HepG2 (cell line): ENCODE measurements around the gene NEURL2. TPM values are rescaled to one million over a fixed set of nuclear protein-coding genes. Genes with fewer than 3 reads are reported as not detected.

Experiments
- AGO1 ChIP-seq: fragments of 200-400 bp; formaldehyde crosslinking; IDR thresholded peaks from 2 replicates; pipeline ENCODE4 v1.6.1; 2017; ENCODE audit warnings: mild to moderate bottlenecking, low read depth, low read length, moderate library complexity; ENCODE audit not compliant: poor library complexity, severe bottlenecking
- ATF7 ChIP-seq, 2 experiments: fragments of 450-650 bp in 1 of 2; sonication (generic) in 1 of 2; formaldehyde crosslinking in 1 of 2; IDR thresholded peaks; 2 replicates each; pipeline versions ENCODE4 v1.4.0 to v1.6.1; 2016 to 2020; ENCODE audit warnings: antibody characterized with exemption in 1 of 2, mild to moderate bottlenecking in 1 of 2, missing genetic modification reagents in 1 of 2
- BRCA1 ChIP-seq: sonication (generic); formaldehyde crosslinking; IDR thresholded peaks from 2 replicates; pipeline ENCODE4 v1.4.0; 2020; ENCODE audit warnings: missing genetic modification reagents
- EED ChIP-seq: sonication (generic); formaldehyde crosslinking; IDR thresholded peaks from 2 replicates; pipeline ENCODE4 v1.5.0; 2020; ENCODE audit warnings: mild to moderate bottlenecking, missing genetic modification reagents
- NPAS2 ChIP-seq: sonication (generic); formaldehyde crosslinking; IDR thresholded peaks from 2 replicates; pipeline ENCODE4 v1.8.0; 2022; ENCODE audit warnings: mild to moderate bottlenecking, missing genetic modification reagents, borderline replicate concordance
- SKI ChIP-seq: fragments of 450-650 bp; IDR thresholded peaks from one replicate; pipeline ENCODE4 v1.6.1; 2018; ENCODE audit warnings: mild to moderate bottlenecking; ENCODE audit not compliant: partially characterized antibody
- SKIL ChIP-seq: sonication (generic); formaldehyde crosslinking; IDR thresholded peaks from 2 replicates; pipeline ENCODE4 v1.8.0; 2022; ENCODE audit warnings: missing genetic modification reagents, mild to moderate bottlenecking, moderate library complexity, borderline replicate concordance
- TOE1 ChIP-seq: sonication (generic); formaldehyde crosslinking; IDR thresholded peaks from 2 replicates; pipeline ENCODE4 v1.4.0; 2020; ENCODE audit warnings: mild to moderate bottlenecking, missing genetic modification reagents
- ZNF224 ChIP-seq: sonication (generic); formaldehyde crosslinking; IDR thresholded peaks from 2 replicates; pipeline ENCODE4 v1.5.0; 2020; ENCODE audit warnings: mild to moderate bottlenecking, missing genetic modification reagents
- ZNF282 ChIP-seq: fragments of 450-650 bp; IDR thresholded peaks from 2 replicates; pipeline ENCODE4 v1.6.1; 2018; ENCODE audit not compliant: partially characterized antibody
- ZNF605 ChIP-seq: sonication (generic); formaldehyde crosslinking; IDR thresholded peaks from 2 replicates; pipeline ENCODE4 v1.8.0; 2022; ENCODE audit warnings: mild to moderate bottlenecking, missing genetic modification reagents
- ZNF777 ChIP-seq: sonication (generic); formaldehyde crosslinking; IDR thresholded peaks from 2 replicates; pipeline ENCODE4 v1.4.0; 2020; ENCODE audit warnings: missing genetic modification reagents
- polyA plus RNA-seq, 8 experiments: library from polyadenylated mRNA; depleted of rRNA in 3 of 8; stranded (reverse) in 7 of 8; unstranded in 1 of 8; fragments of >200 nt; fragmentation: Illumina TruSeq in 4 of 8; extraction: Trizol in 4 of 8; gene quantifications; 2 replicates each; pipeline versions ENCODE4 v1.2.1 to v1.2.3, GENCODE V29; 2011 to 2016; ENCODE audit warnings: low read depth in 4 of 8, missing spikeins in 1 of 8, mixed read lengths in 1 of 8; ENCODE audit not compliant: insufficient read depth in 1 of 8
- total RNA-seq, 5 experiments: library from RNA; depleted of rRNA; stranded (reverse); fragments of >200 nt; fragmentation: Illumina TruSeq; extraction: Trizol; gene quantifications; 2 replicates each; pipeline ENCODE4 v1.2.3, GENCODE V29; 2016; ENCODE audit warnings: low read depth in 1 of 5
- TF ChIP-seq, protein P1 (sequence below): IDR thresholded peaks from 2 replicates; pipeline ENCODE4 v1.6.1; 2016; ENCODE audit warnings: control low read depth
- TF ChIP-seq, protein P2 (sequence below): IDR thresholded peaks from 2 replicates; pipeline ENCODE4 v1.6.1; 2016; ENCODE audit warnings: low read depth, missing genetic modification reagents, missing compliant biosample characterization
- TF ChIP-seq, protein P3 (sequence below): sonication (generic); formaldehyde crosslinking; IDR thresholded peaks from 2 replicates; pipeline ENCODE4 v1.9.0; 2022; ENCODE audit warnings: missing genetic modification reagents, mild to moderate bottlenecking, borderline replicate concordance

Gene NEURL2
- total and polyA plus RNA-seq, 2 of the 13 experiments (the other 11 are each of a cell fraction or from before 2014, with no cell fraction given), result 7.2 to 9.7 TPM

GRCh38 chr20:45934046-45934585 is 43.1 kb upstream of the NEURL2 start (continued):
- TF ChIP-seq AGO1 (no peak), ZNF605 (no peak; the same call in 1 of the 2 replicates), EED (peak; percentile 12; the same call in 1 of the 2 replicates), NPAS2 (CRISPR knock-in tag) (0 out of 2 replicates have a peak, but pooled peaks have one; percentile 23), SKI (no peak), SKIL (no peak), BRCA1 (0 out of 2 replicates have a peak, but pooled peaks have one; percentile 26), ATF7 (IDR thresholded peaks at IDR 0.05) (no peak), ATF7 (CRISPR knock-in tag; IDR thresholded peaks at IDR 0.05) (peak; percentile 72; the same call in 1 of the 2 replicates), ZNF282 (no peak), ZNF777 (CRISPR knock-in tag) (0 out of 2 replicates have a peak, but pooled peaks have one; percentile 33), ZNF224 (CRISPR knock-in tag) (no peak), TOE1 (no peak)
- TF ChIP-seq, protein P1, sequence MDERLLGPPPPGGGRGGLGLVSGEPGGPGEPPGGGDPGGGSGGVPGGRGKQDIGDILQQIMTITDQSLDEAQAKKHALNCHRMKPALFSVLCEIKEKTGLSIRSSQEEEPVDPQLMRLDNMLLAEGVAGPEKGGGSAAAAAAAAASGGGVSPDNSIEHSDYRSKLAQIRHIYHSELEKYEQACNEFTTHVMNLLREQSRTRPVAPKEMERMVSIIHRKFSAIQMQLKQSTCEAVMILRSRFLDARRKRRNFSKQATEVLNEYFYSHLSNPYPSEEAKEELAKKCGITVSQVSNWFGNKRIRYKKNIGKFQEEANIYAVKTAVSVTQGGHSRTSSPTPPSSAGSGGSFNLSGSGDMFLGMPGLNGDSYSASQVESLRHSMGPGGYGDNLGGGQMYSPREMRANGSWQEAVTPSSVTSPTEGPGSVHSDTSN (CRISPR knock-in tag), result no peak
- TF ChIP-seq, protein P2, sequence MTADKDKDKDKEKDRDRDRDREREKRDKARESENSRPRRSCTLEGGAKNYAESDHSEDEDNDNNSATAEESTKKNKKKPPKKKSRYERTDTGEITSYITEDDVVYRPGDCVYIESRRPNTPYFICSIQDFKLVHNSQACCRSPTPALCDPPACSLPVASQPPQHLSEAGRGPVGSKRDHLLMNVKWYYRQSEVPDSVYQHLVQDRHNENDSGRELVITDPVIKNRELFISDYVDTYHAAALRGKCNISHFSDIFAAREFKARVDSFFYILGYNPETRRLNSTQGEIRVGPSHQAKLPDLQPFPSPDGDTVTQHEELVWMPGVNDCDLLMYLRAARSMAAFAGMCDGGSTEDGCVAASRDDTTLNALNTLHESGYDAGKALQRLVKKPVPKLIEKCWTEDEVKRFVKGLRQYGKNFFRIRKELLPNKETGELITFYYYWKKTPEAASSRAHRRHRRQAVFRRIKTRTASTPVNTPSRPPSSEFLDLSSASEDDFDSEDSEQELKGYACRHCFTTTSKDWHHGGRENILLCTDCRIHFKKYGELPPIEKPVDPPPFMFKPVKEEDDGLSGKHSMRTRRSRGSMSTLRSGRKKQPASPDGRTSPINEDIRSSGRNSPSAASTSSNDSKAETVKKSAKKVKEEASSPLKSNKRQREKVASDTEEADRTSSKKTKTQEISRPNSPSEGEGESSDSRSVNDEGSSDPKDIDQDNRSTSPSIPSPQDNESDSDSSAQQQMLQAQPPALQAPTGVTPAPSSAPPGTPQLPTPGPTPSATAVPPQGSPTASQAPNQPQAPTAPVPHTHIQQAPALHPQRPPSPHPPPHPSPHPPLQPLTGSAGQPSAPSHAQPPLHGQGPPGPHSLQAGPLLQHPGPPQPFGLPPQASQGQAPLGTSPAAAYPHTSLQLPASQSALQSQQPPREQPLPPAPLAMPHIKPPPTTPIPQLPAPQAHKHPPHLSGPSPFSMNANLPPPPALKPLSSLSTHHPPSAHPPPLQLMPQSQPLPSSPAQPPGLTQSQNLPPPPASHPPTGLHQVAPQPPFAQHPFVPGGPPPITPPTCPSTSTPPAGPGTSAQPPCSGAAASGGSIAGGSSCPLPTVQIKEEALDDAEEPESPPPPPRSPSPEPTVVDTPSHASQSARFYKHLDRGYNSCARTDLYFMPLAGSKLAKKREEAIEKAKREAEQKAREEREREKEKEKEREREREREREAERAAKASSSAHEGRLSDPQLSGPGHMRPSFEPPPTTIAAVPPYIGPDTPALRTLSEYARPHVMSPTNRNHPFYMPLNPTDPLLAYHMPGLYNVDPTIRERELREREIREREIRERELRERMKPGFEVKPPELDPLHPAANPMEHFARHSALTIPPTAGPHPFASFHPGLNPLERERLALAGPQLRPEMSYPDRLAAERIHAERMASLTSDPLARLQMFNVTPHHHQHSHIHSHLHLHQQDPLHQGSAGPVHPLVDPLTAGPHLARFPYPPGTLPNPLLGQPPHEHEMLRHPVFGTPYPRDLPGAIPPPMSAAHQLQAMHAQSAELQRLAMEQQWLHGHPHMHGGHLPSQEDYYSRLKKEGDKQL (CRISPR knock-in tag), result no peak
- TF ChIP-seq, protein P3, sequence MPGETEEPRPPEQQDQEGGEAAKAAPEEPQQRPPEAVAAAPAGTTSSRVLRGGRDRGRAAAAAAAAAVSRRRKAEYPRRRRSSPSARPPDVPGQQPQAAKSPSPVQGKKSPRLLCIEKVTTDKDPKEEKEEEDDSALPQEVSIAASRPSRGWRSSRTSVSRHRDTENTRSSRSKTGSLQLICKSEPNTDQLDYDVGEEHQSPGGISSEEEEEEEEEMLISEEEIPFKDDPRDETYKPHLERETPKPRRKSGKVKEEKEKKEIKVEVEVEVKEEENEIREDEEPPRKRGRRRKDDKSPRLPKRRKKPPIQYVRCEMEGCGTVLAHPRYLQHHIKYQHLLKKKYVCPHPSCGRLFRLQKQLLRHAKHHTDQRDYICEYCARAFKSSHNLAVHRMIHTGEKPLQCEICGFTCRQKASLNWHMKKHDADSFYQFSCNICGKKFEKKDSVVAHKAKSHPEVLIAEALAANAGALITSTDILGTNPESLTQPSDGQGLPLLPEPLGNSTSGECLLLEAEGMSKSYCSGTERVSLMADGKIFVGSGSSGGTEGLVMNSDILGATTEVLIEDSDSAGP (CRISPR knock-in tag), result peak; percentile 94
